GM12878 (cell line): ENCODE measurements around the gene ANK3. TPM values are rescaled to one million over a fixed set of nuclear protein-coding genes. Genes with fewer than 3 reads are reported as not detected.

Experiments
- ATAC-seq: fragments of 200-7000 bp; cut with Tn5 transposase; 3 replicates; pipeline ENCODE4 v1.9.1; 2020; ENCODE audit warnings: mild to moderate bottlenecking, moderate library complexity
- BruUV-seq: library from RNA; stranded (reverse); fragments of 400-500 nt; replicated peaks from 2 replicates; lab custom pipeline; 2021; lab: Mats Ljungman, UMichigan
- CTCF ChIA-PET: fragments of 300-600 bp; sonication (Branson Sonifier 250); formaldehyde crosslinking; extraction: SDS; loops from one replicate; lab custom pipeline; 2021; ENCODE audit warnings: inconsistent platforms; lab: Yijun Ruan, JAX
- POLR2A ChIA-PET: fragments of 350-600 bp; formaldehyde crosslinking; extraction: SDS; loops from one replicate; lab custom pipeline; 2021; ENCODE audit warnings: inconsistent platforms; lab: Charles Lee
- RAD21 ChIA-PET: fragments of 300-600 bp; sonication (Branson Sonifier 250); formaldehyde crosslinking; loops from one replicate; lab custom pipeline; 2023; ENCODE audit warnings: antibody characterized with exemption; ENCODE audit not compliant: unreplicated experiment; lab: Charles Lee
- SMC1A ChIA-PET: fragments of 300-600 bp; sonication (Branson Sonifier 250); formaldehyde crosslinking; loops from one replicate; lab custom pipeline; 2023; ENCODE audit not compliant: unreplicated experiment, uncharacterized antibody; lab: Charles Lee
- DNase-seq: peaks from one replicate; pipeline ENCODE4 v3.0.0-alpha.2; 2011; ENCODE audit warnings: low read depth, low spot score
- FAIRE-seq: peaks from 3 replicates; lab custom pipeline; 2011; peaks lifted over from hg19 to GRCh38; lab: Jason Lieb, UNC
- H2AFZ ChIP-seq: 2 replicates; pipeline ENCODE4 v1.6.0; 2011; ENCODE audit warnings: low read depth, low read length, control low read depth; ENCODE audit not compliant: control insufficient read depth
- H3K27ac ChIP-seq: 2 replicates; pipeline ENCODE4 v1.5.1; 2011; ENCODE audit warnings: control low read depth; ENCODE audit not compliant: control insufficient read depth, insufficient read depth
- H3K27me3 ChIP-seq, 2 experiments: replicated peaks in 1 of 2; 2 replicates each; pipeline versions ENCODE4 v1.6.0 to v1.6.1; 2011; ENCODE audit warnings: low read length in 1 of 2; ENCODE audit not compliant: control insufficient read depth in 2 of 2, insufficient read depth in 2 of 2
- H3K36me3 ChIP-seq, 2 experiments: 2 replicates each; pipeline ENCODE4 v1.5.1; 2011; ENCODE audit warnings: low read length in 1 of 2; ENCODE audit not compliant: control insufficient read depth in 2 of 2, insufficient read depth in 2 of 2
- H3K4me1 ChIP-seq: 2 replicates; pipeline ENCODE4 v1.6.1; 2011; ENCODE audit warnings: mild to moderate bottlenecking, low read length, moderate library complexity, mixed read lengths; ENCODE audit not compliant: control insufficient read depth, insufficient read depth
- H3K4me2 ChIP-seq: 2 replicates; pipeline ENCODE4 v1.6.0; 2011; ENCODE audit warnings: control low read depth; ENCODE audit not compliant: control insufficient read depth, insufficient read depth
- H3K4me3 ChIP-seq: fragments of 200-600 bp; sonication (generic); 2 replicates; pipeline ENCODE4 v1.5.1; 2016
- H3K79me2 ChIP-seq: 2 replicates; pipeline ENCODE4 v1.6.0; 2011; ENCODE audit warnings: low read length; ENCODE audit not compliant: control insufficient read depth, insufficient read depth
- H3K9ac ChIP-seq: 2 replicates; pipeline ENCODE4 v1.8.0; 2011; ENCODE audit warnings: low read length, control low read depth, mixed read lengths; ENCODE audit not compliant: control insufficient read depth, insufficient read depth
- H3K9me3 ChIP-seq: replicated peaks from 3 replicates; pipeline ENCODE4 v1.5.1; 2011; ENCODE audit warnings: mild to moderate bottlenecking, low read length; ENCODE audit not compliant: control insufficient read depth, insufficient read depth
- H4K20me1 ChIP-seq: 2 replicates; pipeline ENCODE4 v1.6.0; 2011; ENCODE audit not compliant: control insufficient read depth, insufficient read depth
- ASH2L ChIP-seq: fragments of 300-600, 200-600 bp; sonication (generic); IDR thresholded peaks from 2 replicates; pipeline ENCODE4 v1.6.1; 2017; ENCODE audit warnings: low read depth, mild to moderate bottlenecking, borderline replicate concordance
- CBX3 ChIP-seq: fragments of 200-600 bp; sonication (generic); IDR thresholded peaks from 2 replicates; pipeline ENCODE4 v1.6.1; 2016; ENCODE audit warnings: low read depth, borderline replicate concordance
- EED ChIP-seq: sonication (generic); IDR thresholded peaks from 2 replicates; pipeline ENCODE4 v1.6.1; 2016; ENCODE audit warnings: antibody characterized with exemption, low read depth
- GABPA ChIP-seq: IDR thresholded peaks from 2 replicates; pipeline ENCODE4 v1.6.1; 2014; ENCODE audit warnings: antibody characterized with exemption, low read depth, mild to moderate bottlenecking, inconsistent platforms
- HDAC6 ChIP-seq: fragments of 200-600 bp; sonication (generic); IDR thresholded peaks from one replicate; pipeline ENCODE4 v1.8.0; 2017; ENCODE audit warnings: antibody characterized with exemption; ENCODE audit not compliant: unreplicated experiment
- KDM1A ChIP-seq: fragments of 200-600 bp; sonication (generic); IDR thresholded peaks from 2 replicates; pipeline ENCODE4 v1.6.1; 2016; ENCODE audit warnings: borderline replicate concordance
- KLF5 ChIP-seq: fragments of 450-650 bp; IDR thresholded peaks from 2 replicates; pipeline ENCODE4 v1.6.1; 2014; ENCODE audit warnings: mild to moderate bottlenecking; ENCODE audit not compliant: partially characterized antibody
- MAX ChIP-seq: IDR thresholded peaks from 2 replicates; pipeline ENCODE4 v1.6.1; 2012; ENCODE audit warnings: low read depth, low read length, improper control_type of control experiment
- MTA3 ChIP-seq: IDR thresholded peaks from 2 replicates; pipeline ENCODE4 v1.6.1; 2012; ENCODE audit warnings: low read length, inconsistent platforms, borderline replicate concordance
- POLR2A ChIP-seq: IDR thresholded peaks from 2 replicates; pipeline ENCODE4 v1.6.1; 2011; ENCODE audit warnings: low read depth, mild to moderate bottlenecking, low read length
- RFX5 ChIP-seq: IDR thresholded peaks from 2 replicates; pipeline ENCODE4 v1.6.1; 2011; ENCODE audit warnings: low read depth, low read length, improper control_type of control experiment
- SMC3 ChIP-seq: IDR thresholded peaks from 2 replicates; pipeline ENCODE4 v1.6.1; 2011; ENCODE audit warnings: low read length, improper control_type of control experiment, borderline replicate concordance
- STAT1 ChIP-seq: fragments of 450-650 bp; conservative IDR thresholded peaks from 2 replicates; pipeline ENCODE4 v1.6.1; 2014; ENCODE audit warnings: antibody characterized with exemption, mild to moderate bottlenecking
- SUPT20H ChIP-seq: IDR thresholded peaks from 2 replicates; pipeline ENCODE4 v1.6.1; 2011; ENCODE audit warnings: low read depth, mild to moderate bottlenecking, low read length, moderate library complexity, borderline replicate concordance; ENCODE audit not compliant: control insufficient read depth
- SUZ12 ChIP-seq: fragments of 200-600 bp; sonication (generic); IDR thresholded peaks from one replicate; pipeline ENCODE4 v1.6.1; 2018; ENCODE audit warnings: antibody characterized with exemption, mild to moderate bottlenecking; ENCODE audit not compliant: unreplicated experiment
- TCF7 ChIP-seq: IDR thresholded peaks from 2 replicates; pipeline ENCODE4 v1.6.1; 2014; ENCODE audit warnings: antibody characterized with exemption, borderline replicate concordance
- ZBTB4 ChIP-seq: fragments of 450-650 bp; formaldehyde crosslinking; IDR thresholded peaks from 2 replicates; pipeline ENCODE4 v1.4.0; 2022; ENCODE audit warnings: mild to moderate bottlenecking, moderate library complexity
- WGBS: methylation state at CpG from one replicate; pipeline ENCODE4 v1.1.6; 2016; ENCODE audit warnings: low lambda C conversion rate; ENCODE audit not compliant: insufficient replicate concordance, insufficient coverage; ENCODE audit errors: missing lambda C conversion rate; 5-methylcytosine and 5-hydroxymethylcytosine counted together
- in situ Hi-C: fragments of 300-500 bp; cut with MboI; formaldehyde crosslinking; loops from 9 replicates; pipeline ENCODE4 v1.14.3; 2018; ENCODE audit warnings: mixed read lengths
- intact Hi-C: fragments of 100-400 bp; cut with micrococcal nuclease; formaldehyde crosslinking; loops from one replicate; pipeline ENCODE4 v1.14.2; 2022; ENCODE audit not compliant: unreplicated experiment
- polyA plus RNA-seq, 11 experiments: library from polyadenylated mRNA; depleted of rRNA in 4 of 11; unstranded in 6 of 11; stranded (reverse) in 5 of 11; fragments of >200 nt; fragmentation: Nextera tagmentation in 4 of 11; fragmentation: Illumina TruSeq in 1 of 11; extraction: Ambion mirVana in 4 of 11; extraction: Trizol in 1 of 11; gene quantifications; 1 replicate in 1 of 11; 2 replicates in 10 of 11; pipeline versions ENCODE4 v1.2.1 to v1.2.3, GENCODE V29; 2011 to 2016; ENCODE audit warnings: inconsistent platforms in 2 of 11, missing spikeins in 2 of 11, low read depth in 1 of 11
- total RNA-seq, 4 experiments: library from RNA; depleted of rRNA in 3 of 4; stranded (reverse); fragments of >200 nt in 3 of 4; fragmentation: Illumina TruSeq in 1 of 4; extraction: Trizol in 1 of 4; gene quantifications; 2 replicates each; pipeline versions ENCODE4 v1.2.1 to v1.2.3, GENCODE V29; 2013 to 2021
- TF ChIP-seq, protein P1 (sequence below), 3 experiments: IDR thresholded peaks in 2 of 3; conservative IDR thresholded peaks in 1 of 3; 2 replicates each; pipeline ENCODE4 v1.5.1; 2011; ENCODE audit warnings: low read depth in 3 of 3, low read length in 3 of 3, mild to moderate bottlenecking in 3 of 3, control low read depth in 2 of 3, moderate library complexity in 2 of 3, inconsistent platforms in 1 of 3, mixed read lengths in 1 of 3; ENCODE audit not compliant: control insufficient read depth in 2 of 3, insufficient read depth in 1 of 3; ENCODE audit errors: extremely low read depth in 1 of 3
- TF ChIP-seq, protein P2 (sequence below): IDR thresholded peaks from 2 replicates; pipeline ENCODE4 v1.6.1; 2011; ENCODE audit warnings: borderline replicate concordance, low read depth, mild to moderate bottlenecking, moderate library complexity, low read length; ENCODE audit not compliant: insufficient read depth, poor library complexity, severe bottlenecking

Gene ANK3
- total and polyA plus RNA-seq, 10 of the 15 experiments (the other 5 are each of a cell fraction or from before 2014, with no cell fraction given) = 0.06 to 0.82 (median 0.20) TPM; not detected in 2

- no peak for FAIRE-seq
- Histone ChIP-seq H3K27me3 (no peaks in the 10 kb centered on the region; a peak in 1 of 4 replicates), H3K4me1 (no peaks in the 10 kb centered on the region), H3K4me3 (no peak overlapping the region), H3K79me2 (no peaks in the 10 kb centered on the region), H3K9ac (no peak overlapping the region), H3K36me3 (no peaks in the 10 kb centered on the region), H3K4me2 (no peak overlapping the region), H3K27ac (no peak overlapping the region), H3K9me3 (no peaks in the 10 kb centered on the region), H4K20me1 (no peaks in the 10 kb centered on the region), H2AFZ (no peak overlapping the region)
- ChIA-PET RAD21 (no interaction called here), POLR2A (no interaction called here), CTCF (interaction anchor here (1.3 kb wide), 1 partner anchor 122 kb away, joined by 5 read pairs; no protein-coding TSS in a partner anchor), SMC1A (interaction anchor here (1.0 kb wide), 1 partner anchor 12 kb away, joined by 3 read pairs; no protein-coding TSS in a partner anchor)
- intact Hi-C loops = no loop called here
- BruUV-seq = no TSS peak
- DNase-seq = no peak
- whole genome bisulfite sequencing = 84% methylated on average over 1 of the region's 1 CpG
- in situ Hi-C loops = no loop called here
- TF ChIP-seq MTA3 (no peak), SUZ12 (no peak), STAT1 (no peak), KDM1A (no peak), SUPT20H (no peak), ZBTB4 (CRISPR knock-in tag) (no peak), ASH2L (no peak), CBX3 (no peak), SMC3 (no peak), RFX5 (no peak), POLR2A (no peak), EED (no peak), HDAC6 (no peak), MAX (no peak), TCF7 (no peak), KLF5 (no peak), GABPA (no peak)
- TF ChIP-seq, protein P1, sequence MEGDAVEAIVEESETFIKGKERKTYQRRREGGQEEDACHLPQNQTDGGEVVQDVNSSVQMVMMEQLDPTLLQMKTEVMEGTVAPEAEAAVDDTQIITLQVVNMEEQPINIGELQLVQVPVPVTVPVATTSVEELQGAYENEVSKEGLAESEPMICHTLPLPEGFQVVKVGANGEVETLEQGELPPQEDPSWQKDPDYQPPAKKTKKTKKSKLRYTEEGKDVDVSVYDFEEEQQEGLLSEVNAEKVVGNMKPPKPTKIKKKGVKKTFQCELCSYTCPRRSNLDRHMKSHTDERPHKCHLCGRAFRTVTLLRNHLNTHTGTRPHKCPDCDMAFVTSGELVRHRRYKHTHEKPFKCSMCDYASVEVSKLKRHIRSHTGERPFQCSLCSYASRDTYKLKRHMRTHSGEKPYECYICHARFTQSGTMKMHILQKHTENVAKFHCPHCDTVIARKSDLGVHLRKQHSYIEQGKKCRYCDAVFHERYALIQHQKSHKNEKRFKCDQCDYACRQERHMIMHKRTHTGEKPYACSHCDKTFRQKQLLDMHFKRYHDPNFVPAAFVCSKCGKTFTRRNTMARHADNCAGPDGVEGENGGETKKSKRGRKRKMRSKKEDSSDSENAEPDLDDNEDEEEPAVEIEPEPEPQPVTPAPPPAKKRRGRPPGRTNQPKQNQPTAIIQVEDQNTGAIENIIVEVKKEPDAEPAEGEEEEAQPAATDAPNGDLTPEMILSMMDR (IDR thresholded peaks at IDR 0.05 in 2 of 3, conservative IDR thresholded peaks at IDR 0.05 in 1 of 3; ENCODE audit: control insufficient read depth in 2 of 3, extremely low read depth in 1 of 3, insufficient read depth in 1 of 3, low read depth in 3 of 3, low read length in 3 of 3) = no peak
- TF ChIP-seq, protein P2, sequence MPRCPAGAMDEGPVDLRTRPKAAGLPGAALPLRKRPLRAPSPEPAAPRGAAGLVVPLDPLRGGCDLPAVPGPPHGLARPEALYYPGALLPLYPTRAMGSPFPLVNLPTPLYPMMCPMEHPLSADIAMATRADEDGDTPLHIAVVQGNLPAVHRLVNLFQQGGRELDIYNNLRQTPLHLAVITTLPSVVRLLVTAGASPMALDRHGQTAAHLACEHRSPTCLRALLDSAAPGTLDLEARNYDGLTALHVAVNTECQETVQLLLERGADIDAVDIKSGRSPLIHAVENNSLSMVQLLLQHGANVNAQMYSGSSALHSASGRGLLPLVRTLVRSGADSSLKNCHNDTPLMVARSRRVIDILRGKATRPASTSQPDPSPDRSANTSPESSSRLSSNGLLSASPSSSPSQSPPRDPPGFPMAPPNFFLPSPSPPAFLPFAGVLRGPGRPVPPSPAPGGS = no peak
- ATAC-seq = no peak
Measured at GRCh38 chr10:60311821-60312220, 77.9 kb downstream of the ANK3 start.
